K562 (cell line): Measurements from ENCODE around the gene SMIM13. TPM values are rescaled to one million over a fixed set of nuclear protein-coding genes. Genes with fewer than 3 reads are reported as not detected.
A peak's percentile ranks its signal among the peaks of the same experiment; 100 is the strongest.

ENCODE experiments used
- ATAC-seq: fragments of 200-7000 bp; cut with Tn5 transposase; 3 replicates; pipeline ENCODE4 v1.9.1; 2020; ENCODE audit warnings: moderate library complexity
- BruUV-seq: library from RNA; stranded (reverse); fragments of 400-500 nt; replicated peaks from 2 replicates; lab custom pipeline; 2021; lab: Mats Ljungman, UMichigan
- CTCF ChIA-PET: fragments of 300-600 bp; formaldehyde crosslinking; extraction: SDS; loops from one replicate; lab custom pipeline; 2021; ENCODE audit warnings: low intra/inter-chr PET ratio; lab: Yijun Ruan, JAX
- POLR2A ChIA-PET: fragments of 300-600, 350-650 bp; sonication (Branson Sonifier 250); formaldehyde crosslinking; extraction: SDS; loops from one replicate; lab custom pipeline; 2021; ENCODE audit warnings: antibody characterized with exemption, inconsistent platforms; lab: Yijun Ruan, JAX
- DNase-seq, 4 experiments: peaks; one replicate each; pipeline versions ENCODE4 v3.0.0 to v3.0.0-alpha.2; 2011 to 2018; ENCODE audit warnings: low spot score in 3 of 4, mixed read lengths in 3 of 4; ENCODE audit errors: extremely low read depth in 1 of 4
- FAIRE-seq: peaks from 2 replicates; lab custom pipeline; 2011; peaks lifted over from hg19 to GRCh38; lab: Jason Lieb, UNC
- H2AFZ ChIP-seq: 2 replicates; pipeline ENCODE4 v1.6.0; 2011; ENCODE audit warnings: low read depth, low read length, control low read depth, inconsistent platforms
- H3K27ac ChIP-seq: fragments of 200-600 bp; 3 replicates; pipeline ENCODE4 v1.8.0; 2011; ENCODE audit warnings: low read depth, mild to moderate bottlenecking, control low read depth, inconsistent platforms, low read length, moderate library complexity, mixed read lengths; ENCODE audit errors: extremely low read depth
- H3K27me3 ChIP-seq, 2 experiments: fragments of 300-600 bp in 1 of 2; 2 replicates in 1 of 2; 3 replicates in 1 of 2; pipeline versions ENCODE4 v1.6.0 to v1.8.0; 2011; ENCODE audit warnings: inconsistent platforms in 2 of 2, low read length in 2 of 2, mild to moderate bottlenecking in 1 of 2, mixed read lengths in 1 of 2, moderate library complexity in 1 of 2; ENCODE audit not compliant: control insufficient read depth in 2 of 2, insufficient read depth in 2 of 2
- H3K36me3 ChIP-seq: fragments of 300-600 bp; 3 replicates; pipeline ENCODE4 v1.8.0; 2011; ENCODE audit warnings: mild to moderate bottlenecking, low read length, inconsistent platforms; ENCODE audit not compliant: control insufficient read depth, insufficient read depth
- H3K4me1 ChIP-seq, 2 experiments: fragments of 200-600 bp in 1 of 2; replicated peaks in 1 of 2; 2 replicates in 1 of 2; 3 replicates in 1 of 2; pipeline versions ENCODE4 v1.5.1 to v1.8.0; 2011; ENCODE audit warnings: inconsistent platforms in 2 of 2, low read length in 2 of 2, mild to moderate bottlenecking in 1 of 2, mixed read lengths in 1 of 2, moderate library complexity in 1 of 2; ENCODE audit not compliant: control insufficient read depth in 2 of 2, insufficient read depth in 2 of 2
- H3K4me2 ChIP-seq: 2 replicates; pipeline ENCODE4 v1.6.1; 2011; ENCODE audit warnings: low read length, control low read depth, inconsistent platforms, mixed read lengths; ENCODE audit not compliant: insufficient read depth
- H3K4me3 ChIP-seq: fragments of 200-600 bp; sonication (generic), shearing (Covaris generic); 2 replicates; pipeline ENCODE4 v1.5.1; 2016; ENCODE audit warnings: control low read depth, inconsistent platforms
- H3K79me2 ChIP-seq: fragments of 200-600 bp; 3 replicates; pipeline ENCODE4 v1.8.0; 2011; ENCODE audit warnings: low read length, inconsistent platforms; ENCODE audit not compliant: control insufficient read depth, insufficient read depth
- H3K9ac ChIP-seq, 2 experiments: 2 replicates each; pipeline versions ENCODE4 v1.6.0 to v1.6.1; 2011; ENCODE audit warnings: low read depth in 2 of 2, low read length in 2 of 2, control low read depth in 1 of 2, inconsistent platforms in 1 of 2, mild to moderate bottlenecking in 1 of 2, mixed read lengths in 1 of 2; ENCODE audit not compliant: insufficient read depth in 1 of 2
- H3K9me1 ChIP-seq: one replicate; pipeline ENCODE4 v1.6.0; 2011; ENCODE audit warnings: inconsistent platforms, mild to moderate bottlenecking, low read length, moderate library complexity; ENCODE audit not compliant: control insufficient read depth, insufficient read depth
- H3K9me3 ChIP-seq: replicated peaks from 2 replicates; pipeline ENCODE4 v1.5.1; 2011; ENCODE audit warnings: low read depth, low read length, inconsistent platforms; ENCODE audit not compliant: control insufficient read depth, insufficient read depth
- H4K20me1 ChIP-seq: replicated peaks from 2 replicates; pipeline ENCODE4 v1.6.1; 2011; ENCODE audit warnings: low read length, inconsistent platforms, mixed read lengths; ENCODE audit not compliant: control insufficient read depth, insufficient read depth
- ZNF512 ChIP-seq: IDR thresholded peaks from 2 replicates; pipeline ENCODE4 v1.6.1; 2016; ENCODE audit warnings: missing genetic modification characterization, missing compliant biosample characterization
- WGBS: fragments of 100-300 bp; shearing (Covaris generic); methylation state at CpG from one replicate; pipeline ENCODE4 v1.1.6; 2016; ENCODE audit warnings: low coverage, mixed read lengths; ENCODE audit not compliant: insufficient coverage; ENCODE audit errors: missing lambda C conversion rate; 5-methylcytosine and 5-hydroxymethylcytosine counted together
- in situ Hi-C: fragments of 300-500 bp; cut with MboI; formaldehyde crosslinking; loops from 4 replicates; pipeline ENCODE4 v1.15.0; 2018; ENCODE audit warnings: inconsistent platforms, mixed read lengths
- intact Hi-C: fragments of 100-400 bp; cut with micrococcal nuclease; formaldehyde crosslinking; loops from 2 replicates; pipeline ENCODE4 v1.14.2; 2022
- polyA plus RNA-seq, 8 experiments: library from polyadenylated mRNA; depleted of rRNA in 4 of 8; stranded (reverse) in 5 of 8; unstranded in 3 of 8; fragments of >200 nt; fragmentation: Nextera tagmentation in 2 of 8; fragmentation: Illumina TruSeq in 1 of 8; extraction: Ambion mirVana in 2 of 8; extraction: Trizol in 1 of 8; gene quantifications; 2 replicates each; pipeline versions ENCODE4 v1.2.1 to v1.2.3, GENCODE V29; 2011 to 2014; ENCODE audit warnings: inconsistent platforms in 1 of 8, missing spikeins in 1 of 8
- total RNA-seq, 7 experiments: library from RNA; depleted of rRNA in 6 of 7; stranded (reverse); fragments of >200 nt in 6 of 7; fragmentation: Illumina TruSeq in 2 of 7; extraction: Trizol in 2 of 7; gene quantifications; 2 replicates each; pipeline versions ENCODE4 v1.2.1 to v1.2.3, GENCODE V29; 2011 to 2021; ENCODE audit warnings: low replicate concordance in 1 of 7
- TF ChIP-seq, protein P1 (sequence below): fragments of 200-800 bp; sonication (Bioruptor generic); IDR thresholded peaks from 2 replicates; pipeline ENCODE4 v1.6.1; 2016; ENCODE audit warnings: missing genetic modification characterization, missing compliant biosample characterization

SMIM13 gene
- total and polyA plus RNA-seq, 9 of the 15 experiments (the other 6 are each of a cell fraction or from before 2014, with no cell fraction given) = 5.5 to 24.8 (median 11.7) TPM

DNA sequence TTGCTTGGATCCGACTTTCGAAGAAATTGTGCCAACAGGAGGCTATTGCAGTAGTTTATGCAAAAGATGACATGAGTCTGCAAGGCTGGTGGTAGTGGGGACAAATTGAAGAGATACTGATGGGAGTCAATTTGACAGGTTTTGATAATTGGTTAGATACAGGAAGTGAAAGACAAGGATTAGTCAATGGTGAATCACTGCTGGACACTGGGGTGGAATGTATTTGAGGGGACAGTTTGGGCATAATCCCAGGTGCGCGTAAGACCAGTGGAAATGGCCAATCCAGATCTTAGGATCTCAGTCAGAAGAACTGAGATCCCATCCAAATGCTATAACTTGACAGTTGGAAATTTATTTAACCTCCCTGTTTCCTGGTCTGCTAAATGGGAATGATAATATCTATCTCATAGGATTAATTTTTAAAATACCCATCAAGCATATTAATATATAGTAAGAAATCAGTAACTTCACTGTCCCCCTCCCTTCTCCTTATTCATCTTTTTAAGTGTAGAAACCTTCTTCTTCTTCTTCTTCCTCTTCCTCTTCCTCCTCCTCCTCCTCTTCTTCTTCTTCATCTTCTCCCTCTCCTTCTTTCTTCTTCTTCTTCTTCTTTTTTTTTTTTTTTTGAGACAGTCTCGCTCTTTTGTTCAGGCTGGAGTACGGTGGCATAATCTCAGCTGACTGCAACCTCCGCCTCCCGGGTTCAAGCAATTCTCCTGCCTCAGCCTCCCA is 48.8 kb downstream of the SMIM13 start:
- H3K9me3 ChIP-seq = no peaks in the 10 kb centered on the region
- TF ChIP-seq, protein P1, sequence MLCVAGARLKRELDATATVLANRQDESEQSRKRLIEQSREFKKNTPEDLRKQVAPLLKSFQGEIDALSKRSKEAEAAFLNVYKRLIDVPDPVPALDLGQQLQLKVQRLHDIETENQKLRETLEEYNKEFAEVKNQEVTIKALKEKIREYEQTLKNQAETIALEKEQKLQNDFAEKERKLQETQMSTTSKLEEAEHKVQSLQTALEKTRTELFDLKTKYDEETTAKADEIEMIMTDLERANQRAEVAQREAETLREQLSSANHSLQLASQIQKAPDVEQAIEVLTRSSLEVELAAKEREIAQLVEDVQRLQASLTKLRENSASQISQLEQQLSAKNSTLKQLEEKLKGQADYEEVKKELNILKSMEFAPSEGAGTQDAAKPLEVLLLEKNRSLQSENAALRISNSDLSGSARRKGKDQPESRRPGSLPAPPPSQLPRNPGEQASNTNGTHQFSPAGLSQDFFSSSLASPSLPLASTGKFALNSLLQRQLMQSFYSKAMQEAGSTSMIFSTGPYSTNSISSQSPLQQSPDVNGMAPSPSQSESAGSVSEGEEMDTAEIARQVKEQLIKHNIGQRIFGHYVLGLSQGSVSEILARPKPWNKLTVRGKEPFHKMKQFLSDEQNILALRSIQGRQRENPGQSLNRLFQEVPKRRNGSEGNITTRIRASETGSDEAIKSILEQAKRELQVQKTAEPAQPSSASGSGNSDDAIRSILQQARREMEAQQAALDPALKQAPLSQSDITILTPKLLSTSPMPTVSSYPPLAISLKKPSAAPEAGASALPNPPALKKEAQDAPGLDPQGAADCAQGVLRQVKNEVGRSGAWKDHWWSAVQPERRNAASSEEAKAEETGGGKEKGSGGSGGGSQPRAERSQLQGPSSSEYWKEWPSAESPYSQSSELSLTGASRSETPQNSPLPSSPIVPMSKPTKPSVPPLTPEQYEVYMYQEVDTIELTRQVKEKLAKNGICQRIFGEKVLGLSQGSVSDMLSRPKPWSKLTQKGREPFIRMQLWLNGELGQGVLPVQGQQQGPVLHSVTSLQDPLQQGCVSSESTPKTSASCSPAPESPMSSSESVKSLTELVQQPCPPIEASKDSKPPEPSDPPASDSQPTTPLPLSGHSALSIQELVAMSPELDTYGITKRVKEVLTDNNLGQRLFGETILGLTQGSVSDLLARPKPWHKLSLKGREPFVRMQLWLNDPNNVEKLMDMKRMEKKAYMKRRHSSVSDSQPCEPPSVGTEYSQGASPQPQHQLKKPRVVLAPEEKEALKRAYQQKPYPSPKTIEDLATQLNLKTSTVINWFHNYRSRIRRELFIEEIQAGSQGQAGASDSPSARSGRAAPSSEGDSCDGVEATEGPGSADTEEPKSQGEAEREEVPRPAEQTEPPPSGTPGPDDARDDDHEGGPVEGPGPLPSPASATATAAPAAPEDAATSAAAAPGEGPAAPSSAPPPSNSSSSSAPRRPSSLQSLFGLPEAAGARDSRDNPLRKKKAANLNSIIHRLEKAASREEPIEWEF = no peak
- peak; percentile 74 for TF ChIP-seq ZNF512 (tag)
- in situ Hi-C loops = no loop called here
- H4K20me1 ChIP-seq = no peaks in the 10 kb centered on the region
- intact Hi-C loops = loop anchor here (5.0 to 10.0 kb wide), 3 partner anchors 45 to 188 kb away; partner anchors contain the start of gene NEDD9
- no peak for ATAC-seq
- POLR2A ChIA-PET = no interaction called here
- CTCF ChIA-PET = interaction anchor here (3.5 kb wide), 1 partner anchor 353 kb away, joined by 68 read pairs; no protein-coding TSS in a partner anchor
- no TSS peak for BruUV-seq
- H3K9ac ChIP-seq = no peak overlapping the region
- no peak overlapping the region for H2AFZ ChIP-seq
- peaks cover 0 to 8% of the 10 kb centered on the region in 2 experiments; a peak in 3 of 5 replicates for H3K4me1 ChIP-seq
- peaks cover 0 to 10% of the 10 kb centered on the region in 2 experiments; a peak in 2 of 5 replicates for H3K27me3 ChIP-seq
- no peak for FAIRE-seq
- DNase-seq = no peak
- H3K4me3 ChIP-seq = no peak overlapping the region
- no peak overlapping the region for H3K4me2 ChIP-seq
- WGBS = 72% methylated on average over 7 of the region's 8 CpGs
- H3K9me1 ChIP-seq = no peaks in the 10 kb centered on the region
- H3K36me3 ChIP-seq = no peaks in the 10 kb centered on the region
- no peak overlapping the region for H3K27ac ChIP-seq
- no peaks in the 10 kb centered on the region for H3K79me2 ChIP-seq
